Stimulated activated CD4-positive, alpha-beta T cell treated with anti-CD3 and anti-CD28 coated beads, Interleukin-4, amount 100 ng/mL, for 48 hours (primary cell): Measurements from ENCODE around the gene ACACB.

Source experiments
- DNase-seq, 2 donors: peaks; one replicate each; pipeline ENCODE4 v3.0.0-alpha.2; 2020; ENCODE audit warnings: low read depth in 2 of 2

The ACACB gene

GRCh38 chr12:109214131-109214530, 97.7 kb downstream of the ACACB start:
- DNase-seq = no peak

GRCh38 chr12:109218996-109219395, 102.6 kb downstream of the ACACB start:
- DNase-seq = no peak

- no peak for DNase-seq
These were observed 103.6 kb downstream of the ACACB start for GRCh38 chr12:109219938-109220337.

- no peak for DNase-seq
These were observed 105.0 kb downstream of the ACACB start for GRCh38 chr12:109221277-109221931.

GRCh38 chr12:109222062-109222461, 105.7 kb downstream of the ACACB start:
- no peak for DNase-seq

- no peak for DNase-seq
These were observed 106.1 kb downstream of the ACACB start for GRCh38 chr12:109222496-109222895.

- DNase-seq = no peak
These were observed 106.8 kb downstream of the ACACB start for GRCh38 chr12:109223211-109223610.

- DNase-seq = no peak
These were observed 107.5 kb downstream of the ACACB start for GRCh38 chr12:109223868-109224267.

GRCh38 chr12:109228664-109229063, 112.3 kb downstream of the ACACB start:
- DNase-seq = no peak

GRCh38 chr12:109230193-109230592, 113.8 kb downstream of the ACACB start:
- DNase-seq = no peak

- DNase-seq = no peak
These were observed 116.3 kb downstream of the ACACB start for GRCh38 chr12:109232731-109233130.

GRCh38 chr12:109234012-109234411, 117.6 kb downstream of the ACACB start:
- DNase-seq = no peak

GRCh38 chr12:109236257-109236656, 119.9 kb downstream of the ACACB start:
- DNase-seq = no peak

- no peak for DNase-seq
These were observed 122.8 kb downstream of the ACACB start for GRCh38 chr12:109239179-109239578.

GRCh38 chr12:109239691-109240090, 123.3 kb downstream of the ACACB start:
- no peak for DNase-seq

GRCh38 chr12:109240365-109240764, 124.0 kb downstream of the ACACB start:
- DNase-seq = no peak

GRCh38 chr12:109241936-109242335, 125.5 kb downstream of the ACACB start:
- no peak for DNase-seq

- DNase-seq = no peak
These were observed 127.7 kb downstream of the ACACB start for GRCh38 chr12:109244073-109244472.

- DNase-seq = no peak
These were observed 129.8 kb downstream of the ACACB start for GRCh38 chr12:109246221-109246620.

GRCh38 chr12:109247831-109248654, 131.7 kb downstream of the ACACB start:
- DNase-seq = no peak

- no peak for DNase-seq
These were observed 134.1 kb downstream of the ACACB start for GRCh38 chr12:109250523-109250922.

GRCh38 chr12:109252799-109253198, 136.4 kb downstream of the ACACB start:
- no peak for DNase-seq

- DNase-seq = no peak
These were observed 137.6 kb downstream of the ACACB start for GRCh38 chr12:109253913-109254544.
